MM.1S (cell line): ENCODE data around the gene THUMPD3.

Experiments
- DNase-seq: peaks from one replicate; pipeline ENCODE4 v3.0.0-alpha.2; 2015
- H2AFZ ChIP-seq: fragments of 300-600 bp; sonication (generic); 2 replicates; pipeline ENCODE4 v1.6.0; 2016; ENCODE audit warnings: antibody characterized with exemption, low read length
- H3F3A ChIP-seq: fragments of 300-600 bp; sonication (generic); 2 replicates; pipeline ENCODE4 v1.6.1; 2016; ENCODE audit warnings: mild to moderate bottlenecking, antibody characterized with exemption, low read length, moderate library complexity, mixed read lengths; ENCODE audit not compliant: insufficient read depth
- H3K27ac ChIP-seq: fragments of 300-600 bp; sonication (generic); 2 replicates; pipeline ENCODE4 v1.5.1; 2016; ENCODE audit warnings: mild to moderate bottlenecking, low read length
- H3K27me3 ChIP-seq: fragments of 300-600 bp; sonication (generic); replicated peaks from 2 replicates; pipeline ENCODE4 v1.6.0; 2016; ENCODE audit warnings: low read length; ENCODE audit not compliant: insufficient read depth
- H3K36me3 ChIP-seq: fragments of 300-600 bp; sonication (generic); replicated peaks from 2 replicates; pipeline ENCODE4 v1.6.1; 2016; ENCODE audit warnings: mild to moderate bottlenecking, low read length, mixed read lengths; ENCODE audit not compliant: insufficient read depth
- H3K4me1 ChIP-seq: fragments of 300-600 bp; sonication (generic); 2 replicates; pipeline ENCODE4 v1.6.1; 2016; ENCODE audit warnings: low read length, mixed read lengths
- H3K4me2 ChIP-seq: fragments of 300-600 bp; sonication (generic); 2 replicates; pipeline ENCODE4 v1.6.0; 2016; ENCODE audit warnings: low read depth, low read length
- H3K4me3 ChIP-seq: fragments of 300-600 bp; sonication (generic); 2 replicates; pipeline ENCODE4 v1.5.1; 2016; ENCODE audit warnings: low read length, mixed read lengths
- H3K79me2 ChIP-seq: fragments of 300-600 bp; sonication (generic); 2 replicates; pipeline ENCODE4 v1.6.1; 2016; ENCODE audit warnings: mixed run types, low read length, mixed read lengths
- H3K9ac ChIP-seq: fragments of 300-600 bp; sonication (generic); 2 replicates; pipeline ENCODE4 v1.6.1; 2016; ENCODE audit warnings: low read length, mixed read lengths
- H3K9me2 ChIP-seq: fragments of 300-600 bp; sonication (generic); replicated peaks from 2 replicates; pipeline ENCODE4 v1.6.1; 2016; ENCODE audit warnings: mild to moderate bottlenecking, low read length, mixed read lengths; ENCODE audit not compliant: insufficient read depth
- H3K9me3 ChIP-seq: fragments of 300-600 bp; sonication (generic); replicated peaks from 2 replicates; pipeline ENCODE4 v1.6.1; 2016; ENCODE audit warnings: mild to moderate bottlenecking, low read length, mixed read lengths; ENCODE audit not compliant: insufficient read depth
- H4K20me1 ChIP-seq: fragments of 300-600 bp; sonication (generic); 2 replicates; pipeline ENCODE4 v1.6.1; 2016; ENCODE audit warnings: mild to moderate bottlenecking, low read length, moderate library complexity, mixed read lengths; ENCODE audit not compliant: insufficient read depth
- EZH2 ChIP-seq: fragments of 300-600 bp; sonication (generic); optimal IDR thresholded peaks from 2 replicates; pipeline ENCODE3; 2017; ENCODE audit warnings: low read depth, mild to moderate bottlenecking, antibody characterized with exemption, low read length, mixed read lengths
- EZH2phosphoT487 ChIP-seq: fragments of 300-600 bp; sonication (generic); IDR thresholded peaks from 2 replicates; pipeline ENCODE4 v1.6.1; 2018; ENCODE audit warnings: antibody characterized with exemption, low read length
- TF ChIP-seq, protein P1 (sequence below): fragments of 300-600 bp; sonication (generic); IDR thresholded peaks from 2 replicates; pipeline ENCODE4 v1.5.1; 2016; ENCODE audit warnings: antibody characterized with exemption, low read length, mixed read lengths

Gene THUMPD3

GRCh38 chr3:9330166-9330703 is 32.6 kb upstream of the THUMPD3 start:
- no peak overlapping the region for H3K9ac ChIP-seq
- no peak overlapping the region for H2AFZ ChIP-seq
- no peak overlapping the region for H3K27ac ChIP-seq
- no peaks in the 10 kb centered on the region for H3K36me3 ChIP-seq
- H3K9me3 ChIP-seq: no peaks in the 10 kb centered on the region
- no peak overlapping the region for H3K4me3 ChIP-seq
- DNase-seq: no peak
- no peaks in the 10 kb centered on the region for H3K27me3 ChIP-seq
- H3K9me2 ChIP-seq: no peaks in the 10 kb centered on the region
- no peaks in the 10 kb centered on the region for H3F3A ChIP-seq
- H3K4me1 ChIP-seq: no peaks in the 10 kb centered on the region
- TF ChIP-seq EZH2phosphoT487 (no peak), EZH2 (no peak)
- TF ChIP-seq, protein P1, sequence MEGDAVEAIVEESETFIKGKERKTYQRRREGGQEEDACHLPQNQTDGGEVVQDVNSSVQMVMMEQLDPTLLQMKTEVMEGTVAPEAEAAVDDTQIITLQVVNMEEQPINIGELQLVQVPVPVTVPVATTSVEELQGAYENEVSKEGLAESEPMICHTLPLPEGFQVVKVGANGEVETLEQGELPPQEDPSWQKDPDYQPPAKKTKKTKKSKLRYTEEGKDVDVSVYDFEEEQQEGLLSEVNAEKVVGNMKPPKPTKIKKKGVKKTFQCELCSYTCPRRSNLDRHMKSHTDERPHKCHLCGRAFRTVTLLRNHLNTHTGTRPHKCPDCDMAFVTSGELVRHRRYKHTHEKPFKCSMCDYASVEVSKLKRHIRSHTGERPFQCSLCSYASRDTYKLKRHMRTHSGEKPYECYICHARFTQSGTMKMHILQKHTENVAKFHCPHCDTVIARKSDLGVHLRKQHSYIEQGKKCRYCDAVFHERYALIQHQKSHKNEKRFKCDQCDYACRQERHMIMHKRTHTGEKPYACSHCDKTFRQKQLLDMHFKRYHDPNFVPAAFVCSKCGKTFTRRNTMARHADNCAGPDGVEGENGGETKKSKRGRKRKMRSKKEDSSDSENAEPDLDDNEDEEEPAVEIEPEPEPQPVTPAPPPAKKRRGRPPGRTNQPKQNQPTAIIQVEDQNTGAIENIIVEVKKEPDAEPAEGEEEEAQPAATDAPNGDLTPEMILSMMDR: no peak
- no peaks in the 10 kb centered on the region for H3K79me2 ChIP-seq
- no peaks in the 10 kb centered on the region for H4K20me1 ChIP-seq
- H3K4me2 ChIP-seq: no peak overlapping the region

- no peak overlapping the region for H3K4me2 ChIP-seq
- H2AFZ ChIP-seq: no peak overlapping the region
- H3K27ac ChIP-seq: no peak overlapping the region
- H3F3A ChIP-seq: no peaks in the 10 kb centered on the region
- H3K9me3 ChIP-seq: no peaks in the 10 kb centered on the region
- no peak overlapping the region for H3K9ac ChIP-seq
- no peaks in the 10 kb centered on the region for H4K20me1 ChIP-seq
- no peaks in the 10 kb centered on the region for H3K27me3 ChIP-seq
- no peak overlapping the region for H3K4me3 ChIP-seq
- no peaks in the 10 kb centered on the region for H3K79me2 ChIP-seq
- no peaks in the 10 kb centered on the region for H3K4me1 ChIP-seq
- no peaks in the 10 kb centered on the region for H3K9me2 ChIP-seq
- TF ChIP-seq, protein P1: no peak
- TF ChIP-seq EZH2phosphoT487: no peak
- no peak for DNase-seq
- no peaks in the 10 kb centered on the region for H3K36me3 ChIP-seq
These were observed 31.7 kb upstream of the THUMPD3 start for GRCh38 chr3:9331171-9331570.

GRCh38 chr3:9332250-9333030 is 30.4 kb upstream of the THUMPD3 start:
- Histone ChIP-seq H3K79me2 (no peaks in the 10 kb centered on the region), H3K9me3 (no peaks in the 10 kb centered on the region), H3K9me2 (no peaks in the 10 kb centered on the region), H3K9ac (no peak overlapping the region), H3K27ac (no peak overlapping the region), H3K4me2 (no peak overlapping the region), H3K4me1 (no peaks in the 10 kb centered on the region), H3K4me3 (no peak overlapping the region), H3K36me3 (no peaks in the 10 kb centered on the region), H3K27me3 (no peaks in the 10 kb centered on the region), H2AFZ (no peak overlapping the region), H4K20me1 (no peaks in the 10 kb centered on the region), H3F3A (no peaks in the 10 kb centered on the region)
- TF ChIP-seq, protein P1: no peak
- TF ChIP-seq EZH2: no peak
- no peak for DNase-seq
